SJSA1 (cell line): ENCODE data around the gene TRERF1. TPM values are rescaled to one million over a fixed set of nuclear protein-coding genes. Genes with fewer than 3 reads are reported as not detected.

Source experiments
- DNase-seq, 2 experiments: peaks; one replicate each; pipeline ENCODE4 v3.0.0-alpha.2; 2015 to 2020; ENCODE audit warnings: low spot score in 2 of 2, low read depth in 1 of 2
- H3K27ac ChIP-seq: fragments of 250-450 bp; sonication (Bioruptor Pico); 2 replicates; pipeline ENCODE4 v1.5.1; 2020; ENCODE audit warnings: mild to moderate bottlenecking, moderate library complexity
- H3K27me3 ChIP-seq: fragments of 250-450 bp; sonication (Bioruptor Pico); replicated peaks from 2 replicates; pipeline ENCODE4 v1.5.1; 2020; ENCODE audit warnings: mild to moderate bottlenecking, moderate library complexity
- H3K36me3 ChIP-seq: fragments of 250-450 bp; sonication (Bioruptor Pico); 2 replicates; pipeline ENCODE4 v1.5.1; 2020; ENCODE audit warnings: mild to moderate bottlenecking
- H3K4me1 ChIP-seq: fragments of 250-450 bp; sonication (Bioruptor Pico); replicated peaks from 2 replicates; pipeline ENCODE4 v1.6.1; 2021; ENCODE audit warnings: mild to moderate bottlenecking
- H3K4me3 ChIP-seq: fragments of 250-450 bp; sonication (Bioruptor Pico); 2 replicates; pipeline ENCODE4 v1.5.1; 2020; ENCODE audit warnings: mild to moderate bottlenecking
- H3K9me3 ChIP-seq: fragments of 250-450 bp; sonication (Bioruptor Pico); replicated peaks from 2 replicates; pipeline ENCODE4 v1.5.1; 2020; ENCODE audit warnings: mild to moderate bottlenecking
- total RNA-seq: library from RNA; depleted of rRNA; stranded (reverse); fragments of >200 nt; shearing (Covaris generic); gene quantifications from 2 replicates; pipeline ENCODE4 v1.2.3, GENCODE V29; 2014

Gene TRERF1
- total RNA-seq, 1 experiment from 2014 or later: 3.6 TPM

DNA sequence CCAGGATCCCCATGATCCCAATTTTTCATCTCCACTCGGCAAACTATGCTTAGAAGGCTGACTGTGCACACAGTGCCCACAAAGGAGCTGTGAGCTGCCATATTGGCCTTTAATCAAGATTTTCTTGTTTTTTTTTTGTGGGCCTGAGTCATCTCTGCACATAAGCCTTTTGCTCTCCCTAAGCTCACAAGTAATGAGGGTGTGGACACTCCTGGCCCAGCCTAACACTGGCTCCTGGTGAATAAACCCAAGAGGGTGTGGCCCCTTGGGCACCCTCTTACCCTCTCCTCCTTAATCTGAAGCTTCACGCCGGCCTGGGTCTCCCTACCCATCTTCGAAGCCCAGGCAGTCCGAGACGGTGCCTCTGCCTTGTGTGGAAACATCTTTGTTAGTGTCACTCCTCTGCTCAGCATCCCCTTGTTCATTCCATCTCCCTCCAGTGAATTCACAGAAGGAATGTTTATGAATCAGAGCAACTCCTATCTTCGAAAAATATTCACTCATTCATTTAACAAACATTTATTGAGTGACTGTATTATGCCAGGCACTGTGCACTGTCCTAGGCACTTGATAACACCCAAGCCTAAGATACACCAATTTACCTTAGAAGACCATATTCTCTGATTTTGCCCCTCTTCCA is 211.9 kb downstream of the TRERF1 start:
- Histone ChIP-seq H3K9me3 (no peaks in the 10 kb centered on the region), H3K4me3 (no peak overlapping the region), H3K27me3 (no peaks in the 10 kb centered on the region), H3K36me3 (peaks cover 26% of the 10 kb centered on the region), H3K4me1 (no peaks in the 10 kb centered on the region), H3K27ac (no peak overlapping the region)
- DNase-seq: no peak

DNA sequence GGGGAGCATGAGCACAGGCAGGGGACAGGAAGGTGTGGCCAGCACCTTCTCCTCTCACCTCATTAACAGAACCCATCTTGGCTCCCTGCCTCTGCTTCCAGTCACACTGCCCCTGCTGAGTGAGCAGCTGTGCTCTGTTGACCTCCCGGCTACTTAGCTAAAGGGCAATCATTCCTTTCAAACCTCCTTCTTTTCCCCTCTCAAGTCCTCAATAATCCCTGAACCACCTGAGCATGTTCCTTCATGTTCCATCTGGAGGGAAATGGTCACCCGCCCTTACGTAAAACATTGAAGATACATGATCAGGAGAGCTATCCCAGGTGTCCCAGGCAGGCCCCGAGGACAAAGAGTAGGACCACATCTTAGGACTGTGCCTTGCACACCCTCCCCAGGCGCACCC is 212.4 kb downstream of the TRERF1 start:
- Histone ChIP-seq H3K9me3 (no peaks in the 10 kb centered on the region), H3K27me3 (no peaks in the 10 kb centered on the region), H3K27ac (no peak overlapping the region), H3K36me3 (peaks cover 23% of the 10 kb centered on the region), H3K4me3 (no peak overlapping the region), H3K4me1 (no peaks in the 10 kb centered on the region)
- DNase-seq: no peak

DNA sequence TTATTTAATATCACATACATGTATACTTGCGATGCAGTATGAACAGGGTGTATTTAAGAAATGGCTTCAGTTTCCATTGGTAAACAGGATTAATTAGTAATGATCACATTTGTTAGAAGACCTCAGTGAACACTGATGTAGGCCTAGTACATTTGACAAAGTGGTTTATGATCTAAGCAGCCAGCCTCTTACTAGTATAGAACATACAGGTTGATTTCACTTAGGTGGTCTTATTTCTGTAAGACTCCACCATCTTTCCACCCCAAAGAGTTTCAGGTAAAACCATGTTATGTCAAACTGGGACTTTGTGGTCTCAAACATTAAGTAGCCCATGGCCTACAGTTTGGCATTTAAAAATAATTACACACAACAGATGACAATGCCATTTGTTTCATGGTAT is 213.9 kb downstream of the TRERF1 start:
- Histone ChIP-seq H3K9me3 (no peaks in the 10 kb centered on the region), H3K4me3 (no peak overlapping the region), H3K36me3 (peaks cover 21% of the 10 kb centered on the region), H3K27ac (no peak overlapping the region), H3K27me3 (no peaks in the 10 kb centered on the region), H3K4me1 (no peaks in the 10 kb centered on the region)
- DNase-seq: no peak

DNA sequence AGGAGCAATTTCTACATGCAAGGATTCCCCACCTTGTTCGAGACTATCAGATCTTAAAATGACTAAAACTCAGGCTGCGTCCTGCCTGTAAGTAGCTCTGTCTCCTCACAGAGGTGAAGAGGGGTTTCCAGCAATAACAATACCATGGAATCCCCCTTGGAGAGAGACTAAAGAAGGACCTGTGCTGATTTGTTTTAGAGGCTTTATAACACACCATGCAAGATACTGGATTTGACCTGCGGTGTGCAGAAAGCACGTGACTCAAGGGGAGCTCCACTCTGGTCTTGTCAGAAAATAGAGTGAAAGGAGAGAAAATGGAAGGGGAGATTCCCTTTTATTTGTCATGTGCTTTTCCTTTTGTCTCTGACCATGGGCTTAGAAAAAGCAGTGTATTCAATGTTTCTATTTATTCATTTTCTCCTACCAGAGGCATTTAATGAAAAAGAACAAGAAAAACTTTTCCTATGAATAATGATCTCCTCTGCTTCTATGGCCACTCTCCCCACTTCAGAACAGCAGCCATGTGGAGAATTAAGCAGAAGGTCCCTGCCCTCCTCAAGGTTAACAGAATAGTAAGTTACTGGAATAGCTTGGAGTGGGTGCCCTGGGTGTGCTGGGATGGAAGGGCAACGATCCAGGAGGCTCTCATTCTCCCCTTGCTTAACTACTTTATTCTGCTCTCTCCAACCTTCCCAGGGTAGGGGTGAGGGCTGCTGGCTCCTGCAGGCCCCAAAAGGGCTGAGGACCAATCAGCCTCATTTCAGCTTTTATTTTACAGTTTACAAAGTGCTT is 214.8 kb downstream of the TRERF1 start:
- no peaks in the 10 kb centered on the region for H3K27me3 ChIP-seq
- H3K4me3 ChIP-seq: no peak overlapping the region
- no peaks in the 10 kb centered on the region for H3K4me1 ChIP-seq
- DNase-seq: no peak
- no peaks in the 10 kb centered on the region for H3K9me3 ChIP-seq
- H3K27ac ChIP-seq: no peak overlapping the region
- peaks cover 11% of the 10 kb centered on the region for H3K36me3 ChIP-seq

DNA sequence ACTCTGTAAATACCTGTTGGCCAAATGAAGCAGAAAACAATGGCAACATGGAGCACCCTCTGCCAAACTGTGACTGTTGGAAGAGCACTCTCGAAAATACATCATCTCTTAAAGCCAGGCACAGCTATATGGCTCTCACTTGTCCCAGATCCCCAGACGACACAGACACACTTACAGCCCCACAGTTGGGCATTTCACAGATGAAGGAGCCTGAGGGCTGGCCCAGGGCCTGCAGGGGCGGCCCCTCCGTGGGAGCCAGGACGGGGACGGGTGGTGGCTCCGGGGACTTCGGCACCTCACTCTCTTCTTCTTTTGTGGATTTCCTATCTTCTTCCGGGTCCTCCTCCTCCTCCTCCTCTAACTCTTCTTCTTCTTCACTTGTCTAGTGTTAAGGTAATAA is 215.7 kb downstream of the TRERF1 start:
- no peak for DNase-seq
- no peaks in the 10 kb centered on the region for H3K9me3 ChIP-seq
- H3K27ac ChIP-seq: no peak overlapping the region
- H3K4me3 ChIP-seq: no peak overlapping the region
- peaks cover 9% of the 10 kb centered on the region for H3K36me3 ChIP-seq
- H3K27me3 ChIP-seq: no peaks in the 10 kb centered on the region
- H3K4me1 ChIP-seq: no peaks in the 10 kb centered on the region

DNA sequence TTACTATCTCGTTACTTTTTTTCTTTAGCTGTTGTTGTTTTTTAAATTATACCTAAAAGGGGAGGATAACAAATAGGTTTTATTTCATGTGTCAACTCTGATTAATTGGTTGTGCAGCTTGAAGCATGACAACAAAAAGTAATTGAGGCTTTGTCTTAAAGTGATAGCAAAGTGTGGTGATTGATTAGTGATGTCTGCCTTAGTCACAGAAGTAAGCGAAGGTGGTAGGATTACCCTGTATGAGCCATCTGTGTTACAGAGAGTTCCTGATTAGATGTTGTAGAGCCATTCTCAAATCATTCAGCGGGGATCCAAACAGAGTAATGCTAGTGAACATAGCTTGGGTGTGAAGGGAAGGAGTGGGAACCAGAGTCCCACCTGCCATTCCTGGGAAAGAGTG is 219.7 kb downstream of the TRERF1 start:
- H3K27ac ChIP-seq: no peak overlapping the region
- no peak overlapping the region for H3K4me3 ChIP-seq
- no peak for DNase-seq
- H3K36me3 ChIP-seq: no peaks in the 10 kb centered on the region; the same call in none of the 2 replicates
- no peaks in the 10 kb centered on the region for H3K27me3 ChIP-seq
- H3K9me3 ChIP-seq: no peaks in the 10 kb centered on the region
- H3K4me1 ChIP-seq: peaks cover 7% of the 10 kb centered on the region

DNA sequence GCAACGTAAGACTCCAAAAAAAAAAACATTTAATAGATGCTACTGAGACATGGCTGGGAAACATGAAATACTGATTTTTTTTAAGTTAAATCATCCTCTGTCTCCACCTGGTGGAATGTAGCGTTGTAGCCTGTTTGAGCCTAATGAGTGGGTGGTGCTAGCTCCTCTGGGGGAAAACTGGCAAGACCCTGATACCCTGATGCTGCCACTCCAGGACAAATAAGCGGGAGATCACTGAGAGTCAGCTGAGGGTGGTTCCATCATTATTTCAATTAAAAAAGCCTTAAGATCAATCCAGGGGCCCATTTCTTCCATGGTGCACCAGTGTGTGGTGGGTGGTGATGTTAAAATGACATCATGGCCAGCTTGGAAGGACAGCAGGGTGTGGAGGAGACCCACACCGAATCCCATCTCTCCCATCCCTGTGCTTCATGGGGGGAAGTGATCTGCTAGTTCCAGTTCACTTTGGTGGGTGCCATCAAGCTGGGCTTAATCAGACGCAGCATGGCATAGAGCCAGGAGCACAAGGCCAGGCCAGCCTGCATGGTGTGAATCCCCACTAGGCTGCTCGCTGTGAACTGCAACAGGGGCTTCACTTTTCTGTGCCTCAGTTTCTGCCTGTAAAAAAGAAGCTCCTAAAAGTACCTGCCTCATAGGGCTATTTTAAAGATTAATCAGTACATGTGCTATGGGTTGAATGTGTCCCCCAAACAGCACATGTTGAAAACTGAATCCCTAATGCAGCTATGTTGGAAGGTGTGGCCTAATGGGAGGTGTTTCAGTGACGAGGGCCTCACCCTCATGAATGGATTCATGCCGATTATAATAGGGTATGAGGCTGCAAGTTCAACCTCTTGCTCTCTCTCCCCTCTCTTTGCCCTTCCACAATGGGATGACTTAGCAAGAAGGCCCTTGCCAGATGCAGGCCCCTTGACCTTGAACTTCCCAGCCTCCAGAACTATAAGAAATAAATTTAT is 221.1 kb downstream of the TRERF1 start:
- no peak for DNase-seq
- Histone ChIP-seq H3K4me1 (peaks cover 20% of the 10 kb centered on the region), H3K27ac (no peak overlapping the region), H3K9me3 (no peaks in the 10 kb centered on the region), H3K4me3 (no peak overlapping the region), H3K36me3 (no peaks in the 10 kb centered on the region; the same call in 1 of the 2 replicates), H3K27me3 (no peaks in the 10 kb centered on the region)

DNA sequence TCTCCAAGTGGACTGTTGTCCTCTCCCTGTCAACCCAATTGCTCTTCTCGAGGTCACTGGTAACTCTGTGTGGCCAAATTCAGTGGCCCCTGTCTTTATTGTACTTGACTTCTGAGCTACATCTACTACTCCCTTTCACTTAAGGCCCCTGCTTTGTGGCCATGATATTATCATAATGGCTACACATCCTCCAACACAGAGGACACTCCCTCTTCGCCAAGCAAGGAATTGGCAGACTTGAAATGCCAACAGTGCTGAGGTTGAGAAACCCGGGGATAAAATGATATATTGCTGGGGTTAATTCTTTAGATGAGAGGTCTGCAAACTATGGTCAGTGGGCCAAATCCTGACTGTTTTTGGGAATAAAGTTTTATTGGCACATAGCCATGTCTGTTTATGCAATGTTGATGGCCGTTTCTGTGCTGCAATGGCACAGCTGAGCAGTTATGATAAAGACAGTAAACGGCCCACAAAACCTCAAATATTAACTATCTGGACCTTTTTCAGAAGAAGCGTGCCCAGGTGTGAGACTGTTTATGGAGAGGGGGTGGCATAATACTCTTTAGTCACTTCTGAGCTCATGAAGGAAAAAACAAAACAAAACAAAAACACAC is 222.1 kb downstream of the TRERF1 start:
- no peaks in the 10 kb centered on the region; the same call in 1 of the 2 replicates for H3K36me3 ChIP-seq
- no peak for DNase-seq
- H3K27me3 ChIP-seq: no peaks in the 10 kb centered on the region
- no peaks in the 10 kb centered on the region for H3K9me3 ChIP-seq
- peaks cover 23% of the 10 kb centered on the region for H3K4me1 ChIP-seq
- H3K27ac ChIP-seq: no peak overlapping the region
- H3K4me3 ChIP-seq: no peak overlapping the region

DNA sequence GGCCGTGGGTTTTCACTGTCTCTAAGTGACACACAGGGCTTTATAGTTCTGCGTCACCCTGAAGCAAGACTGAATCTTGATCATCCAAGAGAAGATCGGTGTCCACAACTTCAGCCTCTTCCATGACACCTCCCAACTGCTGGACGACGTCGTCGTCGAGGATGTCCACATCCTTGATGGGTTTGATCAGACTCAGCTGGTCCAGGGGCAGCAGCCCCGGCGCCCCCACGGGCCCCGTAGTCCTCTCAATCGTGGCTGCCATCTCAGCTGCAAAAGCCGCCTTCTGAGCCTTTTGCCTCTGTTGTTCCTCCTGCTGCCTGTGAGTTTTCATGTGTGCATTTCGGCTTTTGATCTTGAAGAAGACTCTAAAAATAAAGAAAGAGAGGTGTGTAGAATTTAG is 223.4 kb downstream of the TRERF1 start:
- peaks cover 26% of the 10 kb centered on the region for H3K4me1 ChIP-seq
- H3K36me3 ChIP-seq: no peaks in the 10 kb centered on the region; the same call in 1 of the 2 replicates
- H3K9me3 ChIP-seq: no peaks in the 10 kb centered on the region
- no peak for DNase-seq
- no peak overlapping the region for H3K27ac ChIP-seq
- no peak overlapping the region for H3K4me3 ChIP-seq
- H3K27me3 ChIP-seq: no peaks in the 10 kb centered on the region

DNA sequence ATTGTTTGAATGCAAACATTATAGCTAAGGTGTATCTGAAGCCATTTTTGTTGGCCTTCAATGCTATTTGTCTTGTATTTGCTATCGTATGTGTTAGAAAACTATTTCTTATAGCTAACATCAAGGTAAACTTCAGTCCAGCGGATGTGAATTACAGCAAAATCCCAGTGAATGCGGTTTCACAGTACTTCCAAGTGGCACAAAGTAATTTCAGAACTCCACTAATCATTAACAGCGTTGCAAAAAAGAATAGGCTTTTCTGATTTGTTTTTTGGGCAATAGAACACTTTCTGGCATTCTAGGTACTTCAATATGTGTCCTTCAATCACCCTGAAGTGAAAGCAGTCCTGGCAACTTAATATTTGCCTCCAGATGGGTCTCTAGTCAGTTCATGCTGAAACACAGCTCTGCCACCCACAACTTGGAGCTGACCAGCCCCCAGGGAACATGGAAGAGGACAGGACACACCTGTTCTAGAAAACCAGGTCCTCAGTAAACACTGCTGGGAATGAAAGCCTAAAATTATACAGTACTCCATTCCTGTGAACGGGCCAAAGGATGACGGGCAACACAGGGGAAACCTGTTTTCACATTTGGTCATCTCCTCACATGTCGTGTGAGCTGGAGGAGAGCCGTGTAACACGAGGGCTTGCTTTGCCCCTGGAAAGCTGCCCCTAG is 224.4 kb downstream of the TRERF1 start:
- Histone ChIP-seq H3K27ac (peak overlapping the region; percentile 48), H3K4me1 (peaks cover 26% of the 10 kb centered on the region), H3K9me3 (no peaks in the 10 kb centered on the region), H3K27me3 (no peaks in the 10 kb centered on the region), H3K36me3 (no peaks in the 10 kb centered on the region; the same call in 1 of the 2 replicates), H3K4me3 (no peak overlapping the region)
- no peak for DNase-seq

DNA sequence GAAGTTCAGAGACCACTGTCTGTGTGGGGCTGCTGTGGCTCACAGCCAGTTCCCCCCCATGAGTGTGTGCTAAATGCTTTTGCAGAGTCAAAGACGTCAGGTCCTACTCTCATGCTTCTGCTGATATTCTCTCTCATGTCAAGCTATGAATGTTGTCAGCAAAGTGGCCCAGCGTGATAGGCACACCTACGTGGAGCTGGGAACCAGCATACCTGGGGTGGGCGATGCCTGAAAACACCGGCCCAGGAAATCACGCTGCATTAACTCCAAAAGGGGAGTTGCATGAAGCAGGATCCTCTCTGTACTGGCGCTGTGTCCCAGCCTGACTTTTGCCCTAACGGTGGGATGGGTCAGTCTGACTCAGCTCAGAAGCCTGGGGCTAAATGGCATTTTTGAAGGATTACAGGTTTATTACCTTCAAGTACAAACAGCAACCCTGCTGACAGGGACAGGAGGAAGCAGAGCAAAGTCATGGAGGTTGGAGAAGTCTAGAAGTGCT is 225.0 kb downstream of the TRERF1 start:
- H3K27ac ChIP-seq: peak overlapping the region; percentile 48
- H3K4me3 ChIP-seq: no peak overlapping the region

DNA sequence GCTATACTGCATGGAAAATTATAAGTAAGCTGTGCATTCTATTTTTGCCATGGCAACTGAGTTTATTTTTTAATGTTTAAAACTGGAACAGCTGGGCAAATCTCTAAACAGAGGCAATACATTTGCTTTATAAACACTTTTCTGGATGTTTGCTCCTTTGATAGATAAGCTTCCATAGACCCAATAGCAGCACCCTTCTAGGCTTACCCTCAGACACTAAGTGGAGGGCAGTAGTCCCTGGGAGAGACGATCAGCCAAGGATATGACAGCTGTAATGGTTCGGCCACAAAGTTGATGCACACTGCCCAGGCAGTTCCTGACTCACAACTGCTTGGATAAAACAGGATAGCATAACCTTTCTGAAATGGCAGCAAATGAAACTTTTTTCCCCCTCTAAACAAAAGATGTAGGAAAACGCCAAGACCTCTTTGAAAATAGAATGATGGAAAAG is 225.5 kb downstream of the TRERF1 start:
- Histone ChIP-seq H3K4me1 (peaks cover 26% of the 10 kb centered on the region), H3K9me3 (no peaks in the 10 kb centered on the region), H3K4me3 (no peak overlapping the region), H3K27me3 (no peaks in the 10 kb centered on the region), H3K27ac (peak overlapping the region; percentile 47), H3K36me3 (no peaks in the 10 kb centered on the region)
- no peak for DNase-seq

More for the DNA sequence above, 225.0 kb downstream of the TRERF1 start:
- peak; percentile 49 to 67 for DNase-seq
- no peaks in the 10 kb centered on the region for H3K9me3 ChIP-seq
- H3K36me3 ChIP-seq: no peaks in the 10 kb centered on the region
- H3K27me3 ChIP-seq: no peaks in the 10 kb centered on the region
- peaks cover 26% of the 10 kb centered on the region for H3K4me1 ChIP-seq

DNA sequence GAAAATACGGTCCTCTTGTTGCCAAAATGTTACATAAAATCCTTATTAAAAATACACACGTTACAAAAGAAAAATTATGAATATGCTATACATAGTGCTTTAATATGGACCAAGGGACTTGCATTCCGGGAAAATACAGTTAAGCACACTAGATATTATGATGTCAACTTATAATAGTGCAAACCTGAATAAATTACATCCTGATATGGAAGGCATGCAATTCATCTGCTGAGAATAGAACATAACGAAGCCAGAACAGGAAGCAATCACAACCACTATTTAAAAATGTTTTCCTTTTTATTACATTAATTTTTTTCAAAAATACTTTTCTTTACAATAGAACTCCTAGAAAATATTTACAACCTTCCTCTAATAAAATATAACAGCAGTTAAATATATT is 226.3 kb downstream of the TRERF1 start:
- Histone ChIP-seq H3K9me3 (no peaks in the 10 kb centered on the region), H3K4me1 (peaks cover 26% of the 10 kb centered on the region), H3K36me3 (no peaks in the 10 kb centered on the region), H3K27ac (no peak overlapping the region), H3K4me3 (no peak overlapping the region), H3K27me3 (no peaks in the 10 kb centered on the region)
- DNase-seq: no peak
